Neural cell (in vitro differentiated cells): Measurements from ENCODE around the gene ASH1L.

Source experiments
- CTCF ChIP-seq: fragments of 450-650 bp; IDR thresholded peaks from 2 replicates; pipeline ENCODE4 v1.5.1; 2014; ENCODE audit warnings: antibody characterized with exemption, mild to moderate bottlenecking, moderate library complexity; ENCODE audit not compliant: poor library complexity, severe bottlenecking
- EP300 ChIP-seq: fragments of 450-650 bp; conservative IDR thresholded peaks from 2 replicates; pipeline ENCODE4 v1.6.1; 2014; ENCODE audit warnings: antibody characterized with exemption, mild to moderate bottlenecking, moderate library complexity; ENCODE audit not compliant: poor library complexity, severe bottlenecking
- MXI1 ChIP-seq: fragments of 450-650 bp; conservative IDR thresholded peaks from 2 replicates; pipeline ENCODE4 v1.6.1; 2014; ENCODE audit warnings: antibody characterized with exemption, mild to moderate bottlenecking; ENCODE audit not compliant: poor library complexity, severe bottlenecking
- TAF1 ChIP-seq: IDR thresholded peaks from 2 replicates; pipeline ENCODE4 v1.6.1; 2012; ENCODE audit warnings: low read depth

- TF ChIP-seq CTCF (no peak), TAF1 (no peak), MXI1 (no peak), EP300 (no peak)
Measured at GRCh38 chr1:155334962-155335361, 227.6 kb downstream of the ASH1L start.
